PC-9 (cell line): ENCODE measurements around the gene KCNK15. TPM values are rescaled to one million over a fixed set of nuclear protein-coding genes. Genes with fewer than 3 reads are reported as not detected.

Source experiments
- BruUV-seq: library from RNA; stranded (reverse); fragments of 400-500 nt; replicated peaks from 2 replicates; lab custom pipeline; 2021; lab: Mats Ljungman, UMichigan
- CTCF ChIA-PET: fragments of 300-600 bp; sonication (Branson Sonifier 250); formaldehyde crosslinking; loops from one replicate; lab custom pipeline; 2022; ENCODE audit warnings: antibody characterized with exemption; lab: Charles Lee
- POLR2A ChIA-PET: fragments of 300-600 bp; sonication (Branson Sonifier 250); formaldehyde crosslinking; loops from one replicate; lab custom pipeline; 2022; ENCODE audit warnings: antibody characterized with exemption; ENCODE audit not compliant: unreplicated experiment; lab: Charles Lee
- DNase-seq, 2 experiments: peaks; one replicate each; pipeline versions ENCODE4 v3.0.0 to v3.0.0-alpha.2; 2015 to 2022; ENCODE audit warnings: mixed read lengths in 1 of 2
- H2AFZ ChIP-seq: fragments of 200-600 bp; sonication (generic); 2 replicates; pipeline ENCODE4 v1.8.1; 2017; ENCODE audit warnings: antibody characterized with exemption
- H3F3A ChIP-seq: fragments of 200-600 bp; sonication (generic); 2 replicates; pipeline ENCODE4 v1.8.1; 2017; ENCODE audit warnings: antibody characterized with exemption, mild to moderate bottlenecking, low read depth; ENCODE audit not compliant: insufficient read depth
- H3K27ac ChIP-seq: fragments of 200-600 bp; sonication (generic); 2 replicates; pipeline ENCODE4 v1.6.1; 2016; ENCODE audit warnings: mixed run types
- H3K27me3 ChIP-seq: fragments of 200-600 bp; sonication (generic); 2 replicates; pipeline ENCODE4 v1.6.1; 2016; ENCODE audit warnings: low read depth, mixed run types; ENCODE audit not compliant: insufficient read depth
- H3K36me3 ChIP-seq: fragments of 200-600 bp; sonication (generic); 2 replicates; pipeline ENCODE4 v1.6.1; 2016; ENCODE audit warnings: low read depth, mixed run types
- H3K4me1 ChIP-seq: fragments of 200-600 bp; sonication (generic); replicated peaks from 2 replicates; pipeline ENCODE4 v1.6.1; 2016; ENCODE audit warnings: mixed run types; ENCODE audit not compliant: insufficient read depth
- H3K4me2 ChIP-seq: fragments of 200-600 bp; sonication (generic); 2 replicates; pipeline ENCODE4 v1.6.1; 2017; ENCODE audit warnings: mixed run types
- H3K4me3 ChIP-seq: fragments of 200-600 bp; sonication (generic); 2 replicates; pipeline ENCODE4 v1.6.1; 2016; ENCODE audit warnings: mixed run types
- H3K79me2 ChIP-seq: fragments of 200-600 bp; sonication (generic); 2 replicates; pipeline ENCODE4 v1.6.1; 2017; ENCODE audit warnings: low read depth, mixed run types
- H3K9me2 ChIP-seq: fragments of 200-600 bp; sonication (generic); 2 replicates; pipeline ENCODE4 v1.8.1; 2017; ENCODE audit warnings: mild to moderate bottlenecking; ENCODE audit not compliant: insufficient read depth
- H3K9me3 ChIP-seq: fragments of 200-600 bp; sonication (generic); 2 replicates; pipeline ENCODE4 v1.8.1; 2016; ENCODE audit warnings: low read depth; ENCODE audit not compliant: insufficient read depth
- H4K20me1 ChIP-seq: fragments of 200-600 bp; sonication (generic); 2 replicates; pipeline ENCODE4 v1.8.1; 2017; ENCODE audit not compliant: insufficient read depth
- CTCF ChIP-seq: fragments of 200-600 bp; sonication (generic); conservative IDR thresholded peaks from 2 replicates; pipeline ENCODE4 v1.6.1; 2017; ENCODE audit warnings: mixed run types, antibody characterized with exemption, mild to moderate bottlenecking, moderate library complexity
- EZH2 ChIP-seq: fragments of 200-600 bp; sonication (generic); IDR thresholded peaks from 2 replicates; pipeline ENCODE4 v1.8.0; 2017; ENCODE audit warnings: antibody characterized with exemption, low read depth
- intact Hi-C: fragments of 100-400 bp; cut with micrococcal nuclease; formaldehyde crosslinking; loops from one replicate; pipeline ENCODE4 v1.10.0; 2022; ENCODE audit not compliant: unreplicated experiment
- total RNA-seq: library from RNA; stranded (reverse); gene quantifications from 2 replicates; pipeline ENCODE4 v1.2.3, GENCODE V29; 2021

Gene KCNK15
- total RNA-seq, 1 experiment from 2014 or later, result 0.26 TPM

GRCh38 chr20:44792796-44793195 lies 47.1 kb downstream of the KCNK15 start:
- no peak for DNase-seq
- no peak overlapping the region for H2AFZ ChIP-seq
- H3K4me3 ChIP-seq, result no peak overlapping the region
- no peaks in the 10 kb centered on the region for H3K36me3 ChIP-seq
- no peaks in the 10 kb centered on the region for H3K79me2 ChIP-seq
- H3K9me3 ChIP-seq, result no peaks in the 10 kb centered on the region
- H3K27me3 ChIP-seq, result peaks cover 89% of the 10 kb centered on the region
- H3F3A ChIP-seq, result no peaks in the 10 kb centered on the region
- H3K4me2 ChIP-seq, result no peak overlapping the region
- no peak for TF ChIP-seq EZH2
- TF ChIP-seq CTCF, result no peak
- CTCF ChIA-PET, result no interaction called here
- BruUV-seq, result no TSS peak
- H3K27ac ChIP-seq, result no peak overlapping the region
- H3K9me2 ChIP-seq, result no peaks in the 10 kb centered on the region
- no peaks in the 10 kb centered on the region for H3K4me1 ChIP-seq
- POLR2A ChIA-PET, result no interaction called here
- no peaks in the 10 kb centered on the region for H4K20me1 ChIP-seq
- intact Hi-C loops, result no loop called here

- no peak overlapping the region for H3K4me2 ChIP-seq
- POLR2A ChIA-PET, result no interaction called here
- no peaks in the 10 kb centered on the region for H3K79me2 ChIP-seq
- H3K4me1 ChIP-seq, result no peaks in the 10 kb centered on the region
- no peaks in the 10 kb centered on the region for H3K9me2 ChIP-seq
- peaks cover 82% of the 10 kb centered on the region for H3K27me3 ChIP-seq
- H3F3A ChIP-seq, result no peaks in the 10 kb centered on the region
- no peak for DNase-seq
- intact Hi-C loops, result no loop called here
- no peak overlapping the region for H3K4me3 ChIP-seq
- H4K20me1 ChIP-seq, result no peaks in the 10 kb centered on the region
- no peaks in the 10 kb centered on the region for H3K9me3 ChIP-seq
- no peaks in the 10 kb centered on the region for H3K36me3 ChIP-seq
- no TSS peak for BruUV-seq
- H2AFZ ChIP-seq, result no peak overlapping the region
- H3K27ac ChIP-seq, result no peak overlapping the region
- no peak for TF ChIP-seq CTCF
- TF ChIP-seq EZH2, result no peak
- CTCF ChIA-PET, result no interaction called here
These were observed 50.2 kb downstream of the KCNK15 start for GRCh38 chr20:44795836-44796235.

- no peaks in the 10 kb centered on the region for H3F3A ChIP-seq
- no peaks in the 10 kb centered on the region for H3K79me2 ChIP-seq
- TF ChIP-seq EZH2 (no peak), CTCF (no peak)
- H3K27me3 ChIP-seq, result peaks cover 77% of the 10 kb centered on the region
- no peak overlapping the region for H3K27ac ChIP-seq
- no peaks in the 10 kb centered on the region for H3K9me2 ChIP-seq
- ChIA-PET CTCF (no interaction called here), POLR2A (no interaction called here)
- no peak overlapping the region for H3K4me2 ChIP-seq
- no peak for DNase-seq
- no peak overlapping the region for H2AFZ ChIP-seq
- H4K20me1 ChIP-seq, result no peaks in the 10 kb centered on the region
- intact Hi-C loops, result no loop called here
- BruUV-seq, result no TSS peak
- H3K36me3 ChIP-seq, result no peaks in the 10 kb centered on the region
- H3K4me3 ChIP-seq, result no peak overlapping the region
- no peaks in the 10 kb centered on the region for H3K4me1 ChIP-seq
- no peaks in the 10 kb centered on the region for H3K9me3 ChIP-seq
These were observed 50.6 kb downstream of the KCNK15 start for GRCh38 chr20:44796311-44796710.
